Gastrocnemius medialis (tissue), 4 donors: Measurements from ENCODE around the gene IFT80.

ENCODE experiments used
- POLR2A ChIP-seq, 2 donors: fragments of 450-650 bp; IDR thresholded peaks; one replicate each; pipeline ENCODE4 v1.6.1; 2017; ENCODE audit warnings: antibody characterized with exemption in 2 of 2, mild to moderate bottlenecking in 2 of 2, moderate library complexity in 2 of 2
- TF ChIP-seq, protein P1 (sequence below), 5 experiments: fragments of 450-650 bp in 3 of 5; fragments of 200-600 bp in 2 of 5; sonication (generic) in 2 of 5; IDR thresholded peaks in 4 of 5; conservative IDR thresholded peaks in 1 of 5; 1 replicate in 4 of 5; 2 replicates in 1 of 5; pipeline ENCODE4 v1.5.1; 2016 to 2019; ENCODE audit warnings: antibody characterized with exemption in 5 of 5, mild to moderate bottlenecking in 3 of 5, moderate library complexity in 3 of 5

DNA sequence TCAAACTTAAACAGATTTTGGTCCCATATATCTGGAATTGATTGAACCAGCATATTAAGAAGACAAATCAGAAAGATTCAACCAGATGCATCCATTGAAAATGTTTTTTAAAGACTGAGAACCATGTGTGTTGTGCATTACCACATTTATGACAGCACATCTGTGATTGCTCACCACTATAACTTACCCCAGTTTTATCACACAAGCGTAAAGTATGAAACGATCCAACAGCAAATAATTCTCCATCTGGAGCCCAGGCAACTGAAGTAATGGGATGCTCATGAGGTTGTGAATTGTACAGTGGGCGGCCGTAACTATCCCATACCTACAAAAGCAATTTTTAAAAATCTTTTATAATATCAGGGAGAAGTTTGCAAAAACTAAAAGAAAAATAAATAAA is 43.2 kb downstream of the IFT80 start:
- TF ChIP-seq, protein P1, sequence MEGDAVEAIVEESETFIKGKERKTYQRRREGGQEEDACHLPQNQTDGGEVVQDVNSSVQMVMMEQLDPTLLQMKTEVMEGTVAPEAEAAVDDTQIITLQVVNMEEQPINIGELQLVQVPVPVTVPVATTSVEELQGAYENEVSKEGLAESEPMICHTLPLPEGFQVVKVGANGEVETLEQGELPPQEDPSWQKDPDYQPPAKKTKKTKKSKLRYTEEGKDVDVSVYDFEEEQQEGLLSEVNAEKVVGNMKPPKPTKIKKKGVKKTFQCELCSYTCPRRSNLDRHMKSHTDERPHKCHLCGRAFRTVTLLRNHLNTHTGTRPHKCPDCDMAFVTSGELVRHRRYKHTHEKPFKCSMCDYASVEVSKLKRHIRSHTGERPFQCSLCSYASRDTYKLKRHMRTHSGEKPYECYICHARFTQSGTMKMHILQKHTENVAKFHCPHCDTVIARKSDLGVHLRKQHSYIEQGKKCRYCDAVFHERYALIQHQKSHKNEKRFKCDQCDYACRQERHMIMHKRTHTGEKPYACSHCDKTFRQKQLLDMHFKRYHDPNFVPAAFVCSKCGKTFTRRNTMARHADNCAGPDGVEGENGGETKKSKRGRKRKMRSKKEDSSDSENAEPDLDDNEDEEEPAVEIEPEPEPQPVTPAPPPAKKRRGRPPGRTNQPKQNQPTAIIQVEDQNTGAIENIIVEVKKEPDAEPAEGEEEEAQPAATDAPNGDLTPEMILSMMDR (IDR thresholded peaks at IDR 0.05 in 4 of 5, conservative IDR thresholded peaks at IDR 0.05 in 1 of 5) = no peak
- no peak for TF ChIP-seq POLR2A (IDR thresholded peaks at IDR 0.05)
